HCT116 (cell line): ENCODE measurements around the gene ZBTB20. TPM values are rescaled to one million over a fixed set of nuclear protein-coding genes. Genes with fewer than 3 reads are reported as not detected.

ENCODE experiments used
- ATAC-seq: fragments of 200-7000 bp; cut with Tn5 transposase; 2 replicates; pipeline ENCODE4 v1.9.1; 2020; ENCODE audit warnings: mild to moderate bottlenecking, moderate library complexity
- BruUV-seq: library from RNA; stranded (reverse); fragments of 400-500 nt; replicated peaks from 2 replicates; lab custom pipeline; 2021; lab: Mats Ljungman, UMichigan
- CTCF ChIA-PET: fragments of 300-600 bp; sonication (Branson Sonifier 250); formaldehyde crosslinking; loops from one replicate; lab custom pipeline; 2021; ENCODE audit warnings: antibody characterized with exemption; lab: Charles Lee
- POLR2A ChIA-PET: fragments of 300-600, 350-600 bp; sonication (Branson Sonifier 250); formaldehyde crosslinking; loops from one replicate; lab custom pipeline; 2021; ENCODE audit warnings: antibody characterized with exemption; lab: Charles Lee
- RAD21 ChIA-PET, 2 experiments: fragments of 300-600 bp; sonication (Branson Sonifier 250); formaldehyde crosslinking; loops; one replicate each; lab custom pipeline; 2023; ENCODE audit warnings: low total read pairs in 2 of 2; ENCODE audit not compliant: uncharacterized antibody in 2 of 2, unreplicated experiment in 2 of 2, low non-redundant PET in 1 of 2; lab: Charles Lee
- DNase-seq: peaks from one replicate; pipeline ENCODE4 v3.0.0-alpha.2; 2010; ENCODE audit warnings: low read depth, low spot score
- H2AFZ ChIP-seq: fragments of 200-600 bp; shearing (Covaris generic), sonication (generic); 2 replicates; pipeline ENCODE4 v1.6.1; 2017; ENCODE audit warnings: low read depth, mixed run types, mixed read lengths, antibody characterized with exemption, low read length; ENCODE audit not compliant: poor library complexity, severe bottlenecking
- H3K27ac ChIP-seq: 2 replicates; pipeline ENCODE4 v1.5.1; 2012; ENCODE audit warnings: low read depth, low read length
- H3K27me3 ChIP-seq: fragments of 200-600 bp; sonication (generic); 2 replicates; pipeline ENCODE4 v1.6.1; 2016; ENCODE audit warnings: mixed run types, low read length, mixed read lengths; ENCODE audit not compliant: insufficient read depth
- H3K36me3 ChIP-seq, 2 experiments: fragments of 200-500 bp in 1 of 2; fragments of 200-600 bp in 1 of 2; sonication (Bioruptor generic) in 1 of 2; sonication (generic) in 1 of 2; 2 replicates each; pipeline versions ENCODE4 v1.5.1 to v1.6.1; 2014 to 2016; ENCODE audit warnings: low read length in 2 of 2, inconsistent platforms in 1 of 2, mixed read lengths in 1 of 2, mixed run types in 1 of 2; ENCODE audit not compliant: insufficient read depth in 2 of 2, control insufficient read depth in 1 of 2
- H3K4me1 ChIP-seq, 2 experiments: fragments of 200-600 bp in 1 of 2; sonication (generic) in 1 of 2; 2 replicates each; pipeline versions ENCODE4 v1.5.1 to v1.6.1; 2012 to 2017; ENCODE audit warnings: low read length in 2 of 2, inconsistent platforms in 1 of 2, mild to moderate bottlenecking in 1 of 2, mixed read lengths in 1 of 2, mixed run types in 1 of 2, moderate library complexity in 1 of 2; ENCODE audit not compliant: insufficient read depth in 2 of 2, control insufficient read depth in 1 of 2
- H3K4me2 ChIP-seq: fragments of 200-600 bp; sonication (generic); 2 replicates; pipeline ENCODE4 v1.6.1; 2017; ENCODE audit warnings: mixed run types, low read length, mixed read lengths
- H3K4me3 ChIP-seq, 2 experiments: fragments of 200-600 bp in 1 of 2; sonication (generic) in 1 of 2; replicated peaks in 1 of 2; 2 replicates each; pipeline ENCODE4 v1.5.1; 2011 to 2016; ENCODE audit warnings: low read length in 2 of 2, control low read depth in 1 of 2, low read depth in 1 of 2, mild to moderate bottlenecking in 1 of 2, mixed read lengths in 1 of 2, mixed run types in 1 of 2
- H3K79me2 ChIP-seq: fragments of 200-600 bp; sonication (generic); 2 replicates; pipeline ENCODE4 v1.6.1; 2017; ENCODE audit warnings: mild to moderate bottlenecking, mixed run types, low read length, moderate library complexity, mixed read lengths; ENCODE audit not compliant: insufficient read depth
- H3K9ac ChIP-seq: fragments of 200-600 bp; sonication (generic); 2 replicates; pipeline ENCODE4 v1.6.1; 2016; ENCODE audit warnings: low read length, mixed read lengths
- H3K9me2 ChIP-seq: fragments of 200-600 bp; sonication (generic), shearing (Covaris generic); 2 replicates; pipeline ENCODE4 v1.6.1; 2017; ENCODE audit warnings: mixed run types, mild to moderate bottlenecking, moderate library complexity; ENCODE audit not compliant: insufficient read depth
- H3K9me3 ChIP-seq, 2 experiments: fragments of 200-500 bp in 1 of 2; fragments of 200-600 bp in 1 of 2; sonication (Bioruptor generic) in 1 of 2; sonication (generic) in 1 of 2; 2 replicates each; pipeline ENCODE4 v1.6.1; 2014 to 2017; ENCODE audit warnings: low read length in 2 of 2, mixed read lengths in 2 of 2, inconsistent platforms in 1 of 2, low read depth in 1 of 2, mild to moderate bottlenecking in 1 of 2, mixed run types in 1 of 2, moderate library complexity in 1 of 2; ENCODE audit not compliant: control insufficient read depth in 1 of 2, insufficient read depth in 1 of 2
- H4K20me1 ChIP-seq: fragments of 200-600 bp; sonication (generic), shearing (Covaris generic); 2 replicates; pipeline ENCODE4 v1.6.1; 2017; ENCODE audit warnings: mixed run types, mild to moderate bottlenecking, moderate library complexity; ENCODE audit not compliant: insufficient read depth
- CEBPB ChIP-seq: IDR thresholded peaks from 2 replicates; pipeline ENCODE4 v1.6.1; 2012; ENCODE audit warnings: low read depth
- EZH2 ChIP-seq: fragments of 200-600 bp; sonication (generic); IDR thresholded peaks from 2 replicates; pipeline ENCODE4 v1.6.1; 2017; ENCODE audit warnings: antibody characterized with exemption, mixed run types
- JUND ChIP-seq: IDR thresholded peaks from 2 replicates; pipeline ENCODE4 v1.6.1; 2012
- RAD21 ChIP-seq: IDR thresholded peaks from 2 replicates; pipeline ENCODE4 v1.6.1; 2012; ENCODE audit warnings: low read depth, mild to moderate bottlenecking
- SP1 ChIP-seq: IDR thresholded peaks from 2 replicates; pipeline ENCODE4 v1.6.1; 2012; ENCODE audit warnings: low read depth
- SRF ChIP-seq: IDR thresholded peaks from 2 replicates; pipeline ENCODE4 v1.6.1; 2012; ENCODE audit warnings: low read depth
- ZFX ChIP-seq: fragments of 450-650 bp; IDR thresholded peaks from 2 replicates; pipeline ENCODE4 v1.6.1; 2017
- ZNF274 ChIP-seq: fragments of 200-500 bp; sonication (Bioruptor generic); IDR thresholded peaks from 2 replicates; pipeline ENCODE4 v1.6.1; 2014; ENCODE audit warnings: mild to moderate bottlenecking, low read depth, low read length, inconsistent platforms
- intact Hi-C: fragments of 100-400 bp; cut with micrococcal nuclease; formaldehyde crosslinking; loops from 2 replicates; pipeline ENCODE4 v1.10.0; 2022
- total RNA-seq: library from RNA; stranded (reverse); gene quantifications from one replicate; pipeline ENCODE4 v1.2.1, GENCODE V29; 2021; ENCODE audit not compliant: unreplicated experiment
- TF ChIP-seq, protein P1 (sequence below): IDR thresholded peaks from 2 replicates; pipeline ENCODE4 v1.6.1; 2011; ENCODE audit warnings: mild to moderate bottlenecking, low read length, moderate library complexity; ENCODE audit not compliant: insufficient replicate concordance; ENCODE audit errors: extremely low read depth
- TF ChIP-seq, protein P2 (sequence below), 3 experiments: fragments of 200-600 bp in 1 of 3; sonication (generic) in 1 of 3; IDR thresholded peaks in 2 of 3; conservative IDR thresholded peaks in 1 of 3; 2 replicates each; pipeline ENCODE4 v1.5.1; 2012 to 2017; ENCODE audit warnings: low read depth in 2 of 3, low read length in 2 of 3, antibody characterized with exemption in 1 of 3, borderline replicate concordance in 1 of 3, control low read depth in 1 of 3, mild to moderate bottlenecking in 1 of 3, mixed read lengths in 1 of 3, mixed run types in 1 of 3, moderate library complexity in 1 of 3; ENCODE audit not compliant: insufficient read depth in 1 of 3

Gene ZBTB20
- total RNA-seq, 1 experiment from 2014 or later = 42.1 TPM

DNA sequence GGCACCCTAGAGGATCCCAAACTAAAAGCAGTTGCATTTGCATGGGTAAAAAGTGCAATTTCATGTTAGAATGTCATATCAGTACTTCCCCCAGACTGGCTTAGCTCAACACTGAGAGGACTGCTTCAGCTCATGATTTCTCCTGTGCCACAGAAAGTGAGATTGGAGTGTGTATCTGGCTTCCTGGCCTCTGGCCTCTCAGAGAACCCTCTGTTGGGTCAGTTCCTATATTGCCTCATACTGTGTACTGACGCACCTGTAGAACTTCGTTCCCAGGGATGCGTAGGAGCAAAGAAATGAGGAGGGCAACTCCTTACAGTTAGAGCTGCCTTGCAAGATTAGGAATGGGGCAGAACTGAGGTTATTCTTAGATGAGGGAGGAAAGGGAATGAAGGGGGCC, 512.5 kb downstream of the ZBTB20 start:
- Histone ChIP-seq H3K4me2 (no peak overlapping the region), H3K9ac (no peak overlapping the region), H3K27me3 (no peaks in the 10 kb centered on the region), H2AFZ (no peak overlapping the region), H3K9me2 (no peaks in the 10 kb centered on the region), H3K9me3 (peaks cover 0 to 5% of the 10 kb centered on the region in 2 experiments; a peak in 3 of 4 replicates), H3K4me1 (peaks cover 29 to 45% of the 10 kb centered on the region in 2 experiments), H3K4me3 (no peak overlapping the region), H3K27ac (no peak overlapping the region), H4K20me1 (no peaks in the 10 kb centered on the region), H3K79me2 (peaks cover 79% of the 10 kb centered on the region), H3K36me3 (peaks cover 0 to 27% of the 10 kb centered on the region in 2 experiments; a peak in 2 of 4 replicates)
- intact Hi-C loops = no loop called here
- ChIA-PET POLR2A (no interaction called here), RAD21 (no interaction called here), CTCF (no interaction called here)
- no peak for DNase-seq
- TF ChIP-seq ZNF274 = no peak
- TF ChIP-seq, protein P1, sequence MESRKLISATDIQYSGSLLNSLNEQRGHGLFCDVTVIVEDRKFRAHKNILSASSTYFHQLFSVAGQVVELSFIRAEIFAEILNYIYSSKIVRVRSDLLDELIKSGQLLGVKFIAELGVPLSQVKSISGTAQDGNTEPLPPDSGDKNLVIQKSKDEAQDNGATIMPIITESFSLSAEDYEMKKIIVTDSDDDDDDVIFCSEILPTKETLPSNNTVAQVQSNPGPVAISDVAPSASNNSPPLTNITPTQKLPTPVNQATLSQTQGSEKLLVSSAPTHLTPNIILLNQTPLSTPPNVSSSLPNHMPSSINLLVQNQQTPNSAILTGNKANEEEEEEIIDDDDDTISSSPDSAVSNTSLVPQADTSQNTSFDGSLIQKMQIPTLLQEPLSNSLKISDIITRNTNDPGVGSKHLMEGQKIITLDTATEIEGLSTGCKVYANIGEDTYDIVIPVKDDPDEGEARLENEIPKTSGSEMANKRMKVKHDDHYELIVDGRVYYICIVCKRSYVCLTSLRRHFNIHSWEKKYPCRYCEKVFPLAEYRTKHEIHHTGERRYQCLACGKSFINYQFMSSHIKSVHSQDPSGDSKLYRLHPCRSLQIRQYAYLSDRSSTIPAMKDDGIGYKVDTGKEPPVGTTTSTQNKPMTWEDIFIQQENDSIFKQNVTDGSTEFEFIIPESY = no peak
- no peak for TF ChIP-seq CEBPB
- TF ChIP-seq RAD21 = no peak
- no peak for TF ChIP-seq ZFX
- TF ChIP-seq JUND = no peak
- no peak for TF ChIP-seq SP1
- TF ChIP-seq, protein P2, sequence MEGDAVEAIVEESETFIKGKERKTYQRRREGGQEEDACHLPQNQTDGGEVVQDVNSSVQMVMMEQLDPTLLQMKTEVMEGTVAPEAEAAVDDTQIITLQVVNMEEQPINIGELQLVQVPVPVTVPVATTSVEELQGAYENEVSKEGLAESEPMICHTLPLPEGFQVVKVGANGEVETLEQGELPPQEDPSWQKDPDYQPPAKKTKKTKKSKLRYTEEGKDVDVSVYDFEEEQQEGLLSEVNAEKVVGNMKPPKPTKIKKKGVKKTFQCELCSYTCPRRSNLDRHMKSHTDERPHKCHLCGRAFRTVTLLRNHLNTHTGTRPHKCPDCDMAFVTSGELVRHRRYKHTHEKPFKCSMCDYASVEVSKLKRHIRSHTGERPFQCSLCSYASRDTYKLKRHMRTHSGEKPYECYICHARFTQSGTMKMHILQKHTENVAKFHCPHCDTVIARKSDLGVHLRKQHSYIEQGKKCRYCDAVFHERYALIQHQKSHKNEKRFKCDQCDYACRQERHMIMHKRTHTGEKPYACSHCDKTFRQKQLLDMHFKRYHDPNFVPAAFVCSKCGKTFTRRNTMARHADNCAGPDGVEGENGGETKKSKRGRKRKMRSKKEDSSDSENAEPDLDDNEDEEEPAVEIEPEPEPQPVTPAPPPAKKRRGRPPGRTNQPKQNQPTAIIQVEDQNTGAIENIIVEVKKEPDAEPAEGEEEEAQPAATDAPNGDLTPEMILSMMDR (IDR thresholded peaks at IDR 0.05 in 2 of 3, conservative IDR thresholded peaks at IDR 0.05 in 1 of 3; ENCODE audit: borderline replicate concordance in 1 of 3, insufficient read depth in 1 of 3, low read depth in 2 of 3, low read length in 2 of 3) = no peak
- TF ChIP-seq EZH2 = no peak
- no peak for TF ChIP-seq SRF
- no TSS peak for BruUV-seq
- no peak for ATAC-seq
